ENCODE results near the gene HDAC4.

GRCh38 chr2:239249048-239249447 is 151.8 kb downstream of the HDAC4 start:
- TF ChIP-seq YY1 (IDR thresholded peaks at IDR 0.05; ENCODE audit: insufficient read depth, insufficient read length) (no peak), SUZ12 (IDR thresholded peaks at IDR 0.05; ENCODE audit: extremely low read depth, insufficient read depth, insufficient read length) (no peak)
